ENCODE data around the gene SEPTIN6. TPM values are rescaled to one million over a fixed set of nuclear protein-coding genes. Genes with fewer than 3 reads are reported as not detected.

Gene SEPTIN6
- total RNA-seq, 1 experiment from 2014 or later = 62.9 TPM

- Mint-ChIP-seq H3K4me3 (peak overlapping the region; percentile 91), H3K36me3 (no peaks in the 10 kb centered on the region), H3K4me1 (peaks cover 45% of the 10 kb centered on the region), H3K27ac (peak overlapping the region; percentile 64; the same call in 1 of the 2 replicates), H3K9me3 (no peaks in the 10 kb centered on the region), H3K27me3 (ENCODE audit: low read depth) (peaks cover 7% of the 10 kb centered on the region)
- ChIA-PET POLR2A (interaction anchor here (0.6 to 3.7 kb wide), 11 partner anchors 10 to 154 kb away, joined by 3 to 19 read pairs (median 4); partner anchors contain the start of genes RPL39, SOWAHD and UBE2A), CTCF (interaction anchor here (0.9 to 3.6 kb wide), 9 partner anchors 35 to 196 kb away, joined by 3 to 35 read pairs (median 6); partner anchors contain the start of gene SOWAHD)
- TF ChIP-seq, protein P1, sequence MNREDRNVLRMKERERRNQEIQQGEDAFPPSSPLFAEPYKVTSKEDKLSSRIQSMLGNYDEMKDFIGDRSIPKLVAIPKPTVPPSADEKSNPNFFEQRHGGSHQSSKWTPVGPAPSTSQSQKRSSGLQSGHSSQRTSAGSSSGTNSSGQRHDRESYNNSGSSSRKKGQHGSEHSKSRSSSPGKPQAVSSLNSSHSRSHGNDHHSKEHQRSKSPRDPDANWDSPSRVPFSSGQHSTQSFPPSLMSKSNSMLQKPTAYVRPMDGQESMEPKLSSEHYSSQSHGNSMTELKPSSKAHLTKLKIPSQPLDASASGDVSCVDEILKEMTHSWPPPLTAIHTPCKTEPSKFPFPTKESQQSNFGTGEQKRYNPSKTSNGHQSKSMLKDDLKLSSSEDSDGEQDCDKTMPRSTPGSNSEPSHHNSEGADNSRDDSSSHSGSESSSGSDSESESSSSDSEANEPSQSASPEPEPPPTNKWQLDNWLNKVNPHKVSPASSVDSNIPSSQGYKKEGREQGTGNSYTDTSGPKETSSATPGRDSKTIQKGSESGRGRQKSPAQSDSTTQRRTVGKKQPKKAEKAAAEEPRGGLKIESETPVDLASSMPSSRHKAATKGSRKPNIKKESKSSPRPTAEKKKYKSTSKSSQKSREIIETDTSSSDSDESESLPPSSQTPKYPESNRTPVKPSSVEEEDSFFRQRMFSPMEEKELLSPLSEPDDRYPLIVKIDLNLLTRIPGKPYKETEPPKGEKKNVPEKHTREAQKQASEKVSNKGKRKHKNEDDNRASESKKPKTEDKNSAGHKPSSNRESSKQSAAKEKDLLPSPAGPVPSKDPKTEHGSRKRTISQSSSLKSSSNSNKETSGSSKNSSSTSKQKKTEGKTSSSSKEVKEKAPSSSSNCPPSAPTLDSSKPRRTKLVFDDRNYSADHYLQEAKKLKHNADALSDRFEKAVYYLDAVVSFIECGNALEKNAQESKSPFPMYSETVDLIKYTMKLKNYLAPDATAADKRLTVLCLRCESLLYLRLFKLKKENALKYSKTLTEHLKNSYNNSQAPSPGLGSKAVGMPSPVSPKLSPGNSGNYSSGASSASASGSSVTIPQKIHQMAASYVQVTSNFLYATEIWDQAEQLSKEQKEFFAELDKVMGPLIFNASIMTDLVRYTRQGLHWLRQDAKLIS (CRISPR knock-in tag; IDR thresholded peaks at IDR 0.05; ENCODE audit: borderline replicate concordance) = no peak
- TF ChIP-seq, protein P2, sequence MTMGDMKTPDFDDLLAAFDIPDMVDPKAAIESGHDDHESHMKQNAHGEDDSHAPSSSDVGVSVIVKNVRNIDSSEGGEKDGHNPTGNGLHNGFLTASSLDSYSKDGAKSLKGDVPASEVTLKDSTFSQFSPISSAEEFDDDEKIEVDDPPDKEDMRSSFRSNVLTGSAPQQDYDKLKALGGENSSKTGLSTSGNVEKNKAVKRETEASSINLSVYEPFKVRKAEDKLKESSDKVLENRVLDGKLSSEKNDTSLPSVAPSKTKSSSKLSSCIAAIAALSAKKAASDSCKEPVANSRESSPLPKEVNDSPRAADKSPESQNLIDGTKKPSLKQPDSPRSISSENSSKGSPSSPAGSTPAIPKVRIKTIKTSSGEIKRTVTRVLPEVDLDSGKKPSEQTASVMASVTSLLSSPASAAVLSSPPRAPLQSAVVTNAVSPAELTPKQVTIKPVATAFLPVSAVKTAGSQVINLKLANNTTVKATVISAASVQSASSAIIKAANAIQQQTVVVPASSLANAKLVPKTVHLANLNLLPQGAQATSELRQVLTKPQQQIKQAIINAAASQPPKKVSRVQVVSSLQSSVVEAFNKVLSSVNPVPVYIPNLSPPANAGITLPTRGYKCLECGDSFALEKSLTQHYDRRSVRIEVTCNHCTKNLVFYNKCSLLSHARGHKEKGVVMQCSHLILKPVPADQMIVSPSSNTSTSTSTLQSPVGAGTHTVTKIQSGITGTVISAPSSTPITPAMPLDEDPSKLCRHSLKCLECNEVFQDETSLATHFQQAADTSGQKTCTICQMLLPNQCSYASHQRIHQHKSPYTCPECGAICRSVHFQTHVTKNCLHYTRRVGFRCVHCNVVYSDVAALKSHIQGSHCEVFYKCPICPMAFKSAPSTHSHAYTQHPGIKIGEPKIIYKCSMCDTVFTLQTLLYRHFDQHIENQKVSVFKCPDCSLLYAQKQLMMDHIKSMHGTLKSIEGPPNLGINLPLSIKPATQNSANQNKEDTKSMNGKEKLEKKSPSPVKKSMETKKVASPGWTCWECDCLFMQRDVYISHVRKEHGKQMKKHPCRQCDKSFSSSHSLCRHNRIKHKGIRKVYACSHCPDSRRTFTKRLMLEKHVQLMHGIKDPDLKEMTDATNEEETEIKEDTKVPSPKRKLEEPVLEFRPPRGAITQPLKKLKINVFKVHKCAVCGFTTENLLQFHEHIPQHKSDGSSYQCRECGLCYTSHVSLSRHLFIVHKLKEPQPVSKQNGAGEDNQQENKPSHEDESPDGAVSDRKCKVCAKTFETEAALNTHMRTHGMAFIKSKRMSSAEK (CRISPR knock-in tag; IDR thresholded peaks at IDR 0.05; ENCODE audit: borderline replicate concordance) = no peak
- TF ChIP-seq ZNF671 (CRISPR knock-in tag; IDR thresholded peaks at IDR 0.05) (no peak), SMAD3 (CRISPR knock-in tag; IDR thresholded peaks at IDR 0.05; ENCODE audit: borderline replicate concordance) (no peak), SP1 (CRISPR knock-in tag; conservative IDR thresholded peaks at IDR 0.05) (no peak), ZNF219 (CRISPR knock-in tag; IDR thresholded peaks at IDR 0.05; ENCODE audit: borderline replicate concordance) (no peak), ZNF232 (CRISPR knock-in tag; IDR thresholded peaks at IDR 0.05) (no peak), NFYB (CRISPR knock-in tag; conservative IDR thresholded peaks at IDR 0.05; ENCODE audit: low read depth) (no peak)
- TF ChIP-seq, protein P3, sequence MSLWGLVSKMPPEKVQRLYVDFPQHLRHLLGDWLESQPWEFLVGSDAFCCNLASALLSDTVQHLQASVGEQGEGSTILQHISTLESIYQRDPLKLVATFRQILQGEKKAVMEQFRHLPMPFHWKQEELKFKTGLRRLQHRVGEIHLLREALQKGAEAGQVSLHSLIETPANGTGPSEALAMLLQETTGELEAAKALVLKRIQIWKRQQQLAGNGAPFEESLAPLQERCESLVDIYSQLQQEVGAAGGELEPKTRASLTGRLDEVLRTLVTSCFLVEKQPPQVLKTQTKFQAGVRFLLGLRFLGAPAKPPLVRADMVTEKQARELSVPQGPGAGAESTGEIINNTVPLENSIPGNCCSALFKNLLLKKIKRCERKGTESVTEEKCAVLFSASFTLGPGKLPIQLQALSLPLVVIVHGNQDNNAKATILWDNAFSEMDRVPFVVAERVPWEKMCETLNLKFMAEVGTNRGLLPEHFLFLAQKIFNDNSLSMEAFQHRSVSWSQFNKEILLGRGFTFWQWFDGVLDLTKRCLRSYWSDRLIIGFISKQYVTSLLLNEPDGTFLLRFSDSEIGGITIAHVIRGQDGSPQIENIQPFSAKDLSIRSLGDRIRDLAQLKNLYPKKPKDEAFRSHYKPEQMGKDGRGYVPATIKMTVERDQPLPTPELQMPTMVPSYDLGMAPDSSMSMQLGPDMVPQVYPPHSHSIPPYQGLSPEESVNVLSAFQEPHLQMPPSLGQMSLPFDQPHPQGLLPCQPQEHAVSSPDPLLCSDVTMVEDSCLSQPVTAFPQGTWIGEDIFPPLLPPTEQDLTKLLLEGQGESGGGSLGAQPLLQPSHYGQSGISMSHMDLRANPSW (CRISPR knock-in tag; conservative IDR thresholded peaks at IDR 0.05; ENCODE audit: low read depth) = no peak
- DNase-seq (ENCODE audit: low spot score) = peak; percentile 41
- peak; percentile 4; the same call in 1 of the 2 replicates for ATAC-seq
Observed at GRCh38 chrX:119692191-119693039, 553 bp downstream of the SEPTIN6 start.

DNA sequence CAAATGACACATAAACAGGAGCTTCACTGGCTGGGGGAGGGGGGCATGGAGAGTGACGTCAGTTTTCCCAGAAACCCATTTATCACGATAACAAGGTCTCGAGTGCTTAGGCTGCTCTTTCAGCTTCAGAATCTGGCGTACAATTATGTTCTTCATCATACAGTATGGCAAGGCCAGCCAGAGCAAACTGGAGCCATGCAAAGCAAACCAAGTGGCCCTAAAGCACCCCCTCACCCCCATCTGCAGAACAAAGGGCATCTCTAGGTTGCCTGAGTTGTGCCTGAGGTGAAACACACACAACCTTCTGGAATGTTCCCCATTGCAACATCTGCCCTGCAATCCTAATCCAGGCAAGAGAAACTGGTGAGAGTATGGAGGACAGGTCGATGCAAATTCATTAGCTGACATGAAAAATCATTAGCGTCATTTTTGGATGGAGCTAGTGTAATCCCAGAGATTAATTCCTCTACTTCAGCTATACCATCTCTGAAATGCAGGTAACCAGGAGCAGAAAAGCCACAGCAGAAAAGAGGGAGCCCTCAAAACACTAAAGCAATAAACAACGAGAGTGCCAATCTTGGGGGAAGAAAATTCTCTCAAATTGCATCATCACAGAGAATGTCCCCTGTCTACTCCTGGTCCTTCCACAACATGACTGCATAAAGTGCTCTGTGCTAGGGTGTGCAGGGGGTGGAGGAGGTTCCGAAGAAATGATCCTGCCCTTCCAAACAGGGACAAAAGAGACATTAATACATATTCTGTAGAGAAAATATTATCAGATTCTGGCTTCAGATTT lies 1.8 kb downstream of the SEPTIN6 start:
- no peaks in the 10 kb centered on the region for H3K9me3 Mint-ChIP-seq
- H3K4me3 Mint-ChIP-seq = peak overlapping the region; percentile 91
- no peak for ATAC-seq
- H3K4me1 Mint-ChIP-seq = peaks cover 50% of the 10 kb centered on the region
- CTCF ChIA-PET = interaction anchor here (0.8 to 1.4 kb wide), 3 partner anchors 37 to 189 kb away, joined by 3 to 4 read pairs (median 3); no protein-coding TSS in a partner anchor
- no peaks in the 10 kb centered on the region for H3K36me3 Mint-ChIP-seq
- H3K27ac Mint-ChIP-seq = no peak overlapping the region; the same call in 1 of the 2 replicates
- POLR2A ChIA-PET = interaction anchor here (0.6 to 1.0 kb wide), 4 partner anchors 9 to 155 kb away, joined by 3 to 9 read pairs (median 4); no protein-coding TSS in a partner anchor
- DNase-seq (ENCODE audit: low spot score) = no peak
- H3K27me3 Mint-ChIP-seq (ENCODE audit: low read depth) = peaks cover 7% of the 10 kb centered on the region
- TF ChIP-seq, protein P4, sequence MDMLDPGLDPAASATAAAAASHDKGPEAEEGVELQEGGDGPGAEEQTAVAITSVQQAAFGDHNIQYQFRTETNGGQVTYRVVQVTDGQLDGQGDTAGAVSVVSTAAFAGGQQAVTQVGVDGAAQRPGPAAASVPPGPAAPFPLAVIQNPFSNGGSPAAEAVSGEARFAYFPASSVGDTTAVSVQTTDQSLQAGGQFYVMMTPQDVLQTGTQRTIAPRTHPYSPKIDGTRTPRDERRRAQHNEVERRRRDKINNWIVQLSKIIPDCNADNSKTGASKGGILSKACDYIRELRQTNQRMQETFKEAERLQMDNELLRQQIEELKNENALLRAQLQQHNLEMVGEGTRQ (CRISPR knock-in tag; IDR thresholded peaks at IDR 0.05) = no peak
- no peak for TF ChIP-seq E2F1 (CRISPR knock-in tag; IDR thresholded peaks at IDR 0.05)
- no peak for TF ChIP-seq OVOL2 (CRISPR knock-in tag; IDR thresholded peaks at IDR 0.05; ENCODE audit: borderline replicate concordance)
- no peak for TF ChIP-seq GTF2I (CRISPR knock-in tag; conservative IDR thresholded peaks at IDR 0.05)
- TF ChIP-seq ZNF423 (CRISPR knock-in tag; IDR thresholded peaks at IDR 0.05) = no peak
- TF ChIP-seq, protein P5, sequence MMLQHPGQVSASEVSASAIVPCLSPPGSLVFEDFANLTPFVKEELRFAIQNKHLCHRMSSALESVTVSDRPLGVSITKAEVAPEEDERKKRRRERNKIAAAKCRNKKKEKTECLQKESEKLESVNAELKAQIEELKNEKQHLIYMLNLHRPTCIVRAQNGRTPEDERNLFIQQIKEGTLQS (CRISPR knock-in tag; conservative IDR thresholded peaks at IDR 0.05) = no peak
- TF ChIP-seq SMAD4 (CRISPR knock-in tag; IDR thresholded peaks at IDR 0.05) = no peak
- TF ChIP-seq TEAD1 (CRISPR knock-in tag; IDR thresholded peaks at IDR 0.05) = no peak
